CD14-positive monocyte (primary cell): ENCODE results near the gene KIAA0040. TPM values are rescaled to one million over a fixed set of nuclear protein-coding genes. Genes with fewer than 3 reads are reported as not detected.

Experiments
- DNase-seq, 3 donors: peaks; one replicate each; pipeline ENCODE4 v3.0.0-alpha.2; 2011 to 2022
- H2AFZ ChIP-seq: 2 replicates; pipeline ENCODE4 v1.6.0; 2012; ENCODE audit warnings: mild to moderate bottlenecking, low read depth, low read length, inconsistent platforms; ENCODE audit not compliant: insufficient read depth, poor library complexity, severe bottlenecking
- H3K27ac ChIP-seq, 2 donors: 1 replicate in 1 of 2; 2 replicates in 1 of 2; pipeline ENCODE4 v1.5.1; 2012 to 2013; ENCODE audit warnings: low read length in 2 of 2, control low read depth in 1 of 2, inconsistent platforms in 1 of 2, low read depth in 1 of 2, mild to moderate bottlenecking in 1 of 2
- H3K27me3 ChIP-seq, 2 donors: one replicate each; pipeline versions ENCODE4 v1.6.0 to v1.6.1; 2011 to 2013; ENCODE audit warnings: low read length in 2 of 2; ENCODE audit not compliant: control insufficient read depth in 2 of 2, insufficient read depth in 2 of 2
- H3K36me3 ChIP-seq, 2 donors: replicated peaks in 1 of 2; 1 replicate in 1 of 2; 2 replicates in 1 of 2; pipeline versions ENCODE4 v1.5.1 to v1.6.1; 2012 to 2013; ENCODE audit warnings: low read length in 2 of 2, control low read depth in 1 of 2, inconsistent platforms in 1 of 2, mild to moderate bottlenecking in 1 of 2; ENCODE audit not compliant: insufficient read depth in 2 of 2, control insufficient read depth in 1 of 2
- H3K4me1 ChIP-seq, 2 donors: 1 replicate in 1 of 2; 2 replicates in 1 of 2; pipeline versions ENCODE4 v1.5.1 to v1.6.1; 2012 to 2013; ENCODE audit warnings: low read length in 2 of 2, control low read depth in 1 of 2, inconsistent platforms in 1 of 2, mild to moderate bottlenecking in 1 of 2, moderate library complexity in 1 of 2; ENCODE audit not compliant: insufficient read depth in 2 of 2, control insufficient read depth in 1 of 2
- H3K4me2 ChIP-seq: replicated peaks from 2 replicates; pipeline ENCODE3; 2012; ENCODE audit warnings: low read length, moderate library complexity, mild to moderate bottlenecking; ENCODE audit not compliant: poor library complexity, severe bottlenecking; ENCODE audit errors: extremely low read depth
- H3K4me3 ChIP-seq, 3 experiments: fragments of 200-600 bp in 1 of 3; sonication (generic) in 1 of 3; replicated peaks in 1 of 3; 1 replicate in 2 of 3; 2 replicates in 1 of 3; pipeline ENCODE4 v1.5.1; 2011 to 2013; ENCODE audit warnings: low read length in 3 of 3, mild to moderate bottlenecking in 3 of 3, control low read depth in 2 of 3, low read depth in 2 of 3, inconsistent platforms in 1 of 3, moderate library complexity in 1 of 3
- H3K79me2 ChIP-seq: 2 replicates; pipeline ENCODE4 v1.6.0; 2012; ENCODE audit warnings: mild to moderate bottlenecking, control low read depth, inconsistent platforms, low read length, moderate library complexity; ENCODE audit not compliant: insufficient read depth
- H3K9ac ChIP-seq: 2 replicates; pipeline ENCODE4 v1.6.0; 2017; ENCODE audit warnings: low read length, mild to moderate bottlenecking; ENCODE audit not compliant: insufficient read depth, poor library complexity, severe bottlenecking
- H3K9me3 ChIP-seq, 2 donors: replicated peaks in 1 of 2; 1 replicate in 1 of 2; 2 replicates in 1 of 2; pipeline versions ENCODE4 v1.5.1 to v1.6.1; 2012 to 2013; ENCODE audit warnings: low read length in 2 of 2, control low read depth in 1 of 2; ENCODE audit not compliant: control insufficient read depth in 1 of 2, insufficient read depth in 1 of 2
- H4K20me1 ChIP-seq: 2 replicates; pipeline ENCODE4 v1.6.0; 2012; ENCODE audit warnings: mild to moderate bottlenecking, low read length, control low read depth, moderate library complexity; ENCODE audit not compliant: insufficient read depth
- H3K27ac Mint-ChIP-seq, 7 donors: one replicate each; pipeline ENCODE4 v1.8.0; 2020; ENCODE audit warnings: mild to moderate bottlenecking in 7 of 7, mixed read lengths in 7 of 7, moderate library complexity in 6 of 7, inconsistent platforms in 2 of 7
- H3K27me3 Mint-ChIP-seq, 3 donors: one replicate each; pipeline ENCODE4 v1.8.0; 2021 to 2022; ENCODE audit warnings: low read depth in 3 of 3, mild to moderate bottlenecking in 3 of 3, mixed read lengths in 3 of 3, moderate library complexity in 3 of 3, inconsistent platforms in 1 of 3
- H3K36me3 Mint-ChIP-seq, 2 donors: one replicate each; pipeline ENCODE4 v1.8.0; 2020; ENCODE audit warnings: mixed read lengths in 2 of 2, inconsistent platforms in 1 of 2, mild to moderate bottlenecking in 1 of 2
- H3K4me1 Mint-ChIP-seq: one replicate; pipeline ENCODE4 v1.8.0; 2020; ENCODE audit warnings: mild to moderate bottlenecking, mixed read lengths
- H3K4me3 Mint-ChIP-seq, 2 donors: one replicate each; pipeline ENCODE4 v1.8.0; 2020; ENCODE audit warnings: mild to moderate bottlenecking in 2 of 2, mixed read lengths in 2 of 2, moderate library complexity in 1 of 2
- H3K9me3 Mint-ChIP-seq, 7 donors: one replicate each; pipeline ENCODE4 v1.8.0; 2020 to 2022; ENCODE audit warnings: mixed read lengths in 7 of 7, mild to moderate bottlenecking in 6 of 7, moderate library complexity in 6 of 7, inconsistent platforms in 2 of 7
- WGBS: methylation state at CpG from one replicate; pipeline ENCODE4 v1.1.5; 2013; ENCODE audit warnings: missing lambda C conversion rate; ENCODE audit not compliant: insufficient coverage; 5-methylcytosine and 5-hydroxymethylcytosine counted together
- intact Hi-C, 2 donors: fragments of 100-400 bp; cut with micrococcal nuclease; formaldehyde crosslinking; loops; one replicate each; pipeline versions ENCODE4 v1.15.0 to v1.15.1; 2023
- polyA plus RNA-seq, 3 donors: library from polyadenylated mRNA; depleted of rRNA in 1 of 3; unstranded in 2 of 3; stranded (reverse) in 1 of 3; fragments of 300-500 nt in 2 of 3; fragments of >200 nt in 1 of 3; fragmentation: Illumina TruSeq in 2 of 3; gene quantifications; 1 replicate in 2 of 3; 2 replicates in 1 of 3; pipeline ENCODE4 v1.2.3, GENCODE V29; 2012 to 2021
- TF ChIP-seq, protein P1 (sequence below): fragments of 200-600 bp; IDR thresholded peaks from one replicate; pipeline ENCODE4 v1.8.0; 2022; ENCODE audit warnings: antibody characterized with exemption, mild to moderate bottlenecking

KIAA0040 gene
- polyA plus RNA-seq, 3 donors: 24.0 to 35.4 (median 25.9) TPM

- Mint-ChIP-seq H3K27me3 (peaks cover 1 to 3% (median 2%) of the 10 kb centered on the region in 3 donors), H3K4me1 (peaks cover 14% of the 10 kb centered on the region), H3K4me3 (no peak overlapping the region), H3K27ac (no peak overlapping the region), H3K36me3 (no peaks in the 10 kb centered on the region), H3K9me3 (peaks cover 0 to 3% (median 2%) of the 10 kb centered on the region in 7 donors)
- Histone ChIP-seq H4K20me1 (no peaks in the 10 kb centered on the region), H3K9me3 (no peaks in the 10 kb centered on the region), H3K79me2 (no peaks in the 10 kb centered on the region), H3K4me2 (no peak overlapping the region), H2AFZ (no peak overlapping the region), H3K4me3 (no peak overlapping the region), H3K27ac (no peak overlapping the region), H3K27me3 (no peaks in the 10 kb centered on the region), H3K36me3 (no peaks in the 10 kb centered on the region), H3K9ac (no peak overlapping the region), H3K4me1 (peaks cover 0 to 3% of the 10 kb centered on the region in 2 donors)
- WGBS: 100% methylated on average over 4 of the region's 10 CpGs
- intact Hi-C loops: no loop called here
- TF ChIP-seq, protein P1, sequence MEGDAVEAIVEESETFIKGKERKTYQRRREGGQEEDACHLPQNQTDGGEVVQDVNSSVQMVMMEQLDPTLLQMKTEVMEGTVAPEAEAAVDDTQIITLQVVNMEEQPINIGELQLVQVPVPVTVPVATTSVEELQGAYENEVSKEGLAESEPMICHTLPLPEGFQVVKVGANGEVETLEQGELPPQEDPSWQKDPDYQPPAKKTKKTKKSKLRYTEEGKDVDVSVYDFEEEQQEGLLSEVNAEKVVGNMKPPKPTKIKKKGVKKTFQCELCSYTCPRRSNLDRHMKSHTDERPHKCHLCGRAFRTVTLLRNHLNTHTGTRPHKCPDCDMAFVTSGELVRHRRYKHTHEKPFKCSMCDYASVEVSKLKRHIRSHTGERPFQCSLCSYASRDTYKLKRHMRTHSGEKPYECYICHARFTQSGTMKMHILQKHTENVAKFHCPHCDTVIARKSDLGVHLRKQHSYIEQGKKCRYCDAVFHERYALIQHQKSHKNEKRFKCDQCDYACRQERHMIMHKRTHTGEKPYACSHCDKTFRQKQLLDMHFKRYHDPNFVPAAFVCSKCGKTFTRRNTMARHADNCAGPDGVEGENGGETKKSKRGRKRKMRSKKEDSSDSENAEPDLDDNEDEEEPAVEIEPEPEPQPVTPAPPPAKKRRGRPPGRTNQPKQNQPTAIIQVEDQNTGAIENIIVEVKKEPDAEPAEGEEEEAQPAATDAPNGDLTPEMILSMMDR: no peak
- DNase-seq: no peak
Observed at GRCh38 chr1:175217721-175218531, 25.4 kb upstream of the KIAA0040 start.

- Histone ChIP-seq H3K4me2 (no peak overlapping the region), H3K27me3 (no peaks in the 10 kb centered on the region), H3K36me3 (no peaks in the 10 kb centered on the region), H3K27ac (no peak overlapping the region), H3K79me2 (no peaks in the 10 kb centered on the region), H3K9me3 (no peaks in the 10 kb centered on the region), H2AFZ (no peak overlapping the region), H3K4me3 (no peak overlapping the region), H3K9ac (no peak overlapping the region), H4K20me1 (no peaks in the 10 kb centered on the region), H3K4me1 (peaks cover 0 to 3% of the 10 kb centered on the region in 2 donors)
- DNase-seq: no peak
- WGBS: no CpG with 5 or more reads among the region's 2 CpGs
- H3K4me3 Mint-ChIP-seq: no peak overlapping the region
- TF ChIP-seq, protein P1: no peak
- no peaks in the 10 kb centered on the region for H3K36me3 Mint-ChIP-seq
- peaks cover 14% of the 10 kb centered on the region for H3K4me1 Mint-ChIP-seq
- H3K27me3 Mint-ChIP-seq: peaks cover 0 to 3% (median 1%) of the 10 kb centered on the region in 3 donors
- intact Hi-C loops: no loop called here
- H3K27ac Mint-ChIP-seq: no peak overlapping the region
- peaks cover 0 to 3% (median 0%) of the 10 kb centered on the region in 7 donors for H3K9me3 Mint-ChIP-seq
Observed at GRCh38 chr1:175216444-175216843, 23.9 kb upstream of the KIAA0040 start.
